ENCODE measurements around the gene PRKG1. TPM values are rescaled to one million over a fixed set of nuclear protein-coding genes. Genes with fewer than 3 reads are reported as not detected.
A peak's percentile ranks its signal among the peaks of the same experiment; 100 is the strongest.

Gene PRKG1
- total RNA-seq, 1 experiment from 2014 or later, result 136 TPM

GRCh38 chr10:51768886-51769465, 694.7 kb downstream of the PRKG1 start:
- in situ Hi-C loops (cut with HindIII; ENCODE audit: low sequenced_read_pairs), result no loop called here
- peak; percentile 6 for DNase-seq (ENCODE audit: low spot score)

GRCh38 chr10:51770709-51771108, 696.4 kb downstream of the PRKG1 start:
- DNase-seq (ENCODE audit: low spot score), result no peak
- in situ Hi-C loops (cut with HindIII; ENCODE audit: low sequenced_read_pairs), result no loop called here

GRCh38 chr10:51772387-51772786, 698.1 kb downstream of the PRKG1 start:
- DNase-seq (ENCODE audit: low spot score), result no peak
- in situ Hi-C loops (cut with HindIII; ENCODE audit: low sequenced_read_pairs), result no loop called here

- no peak for DNase-seq (ENCODE audit: low spot score)
- in situ Hi-C loops (cut with HindIII; ENCODE audit: low sequenced_read_pairs), result no loop called here
Observed at GRCh38 chr10:51773681-51774080, 699.4 kb downstream of the PRKG1 start.

GRCh38 chr10:51783941-51784340, 709.7 kb downstream of the PRKG1 start:
- in situ Hi-C loops (cut with HindIII; ENCODE audit: low sequenced_read_pairs), result no loop called here
- no peak for DNase-seq (ENCODE audit: low spot score)

GRCh38 chr10:51786016-51786683, 711.9 kb downstream of the PRKG1 start:
- DNase-seq (ENCODE audit: low spot score), result no peak
- in situ Hi-C loops (cut with HindIII; ENCODE audit: low sequenced_read_pairs), result no loop called here

GRCh38 chr10:51786684-51787035, 712.4 kb downstream of the PRKG1 start:
- DNase-seq (ENCODE audit: low spot score), result no peak
- in situ Hi-C loops (cut with HindIII; ENCODE audit: low sequenced_read_pairs), result no loop called here

- in situ Hi-C loops (cut with HindIII; ENCODE audit: low sequenced_read_pairs), result no loop called here
- DNase-seq (ENCODE audit: low spot score), result no peak
Observed at GRCh38 chr10:51788273-51788672, 714.0 kb downstream of the PRKG1 start.

- DNase-seq (ENCODE audit: low spot score), result no peak
- in situ Hi-C loops (cut with HindIII; ENCODE audit: low sequenced_read_pairs), result no loop called here
Observed at GRCh38 chr10:51789118-51789517, 714.8 kb downstream of the PRKG1 start.

GRCh38 chr10:51789903-51790302, 715.6 kb downstream of the PRKG1 start:
- DNase-seq (ENCODE audit: low spot score), result no peak
- in situ Hi-C loops (cut with HindIII; ENCODE audit: low sequenced_read_pairs), result no loop called here

GRCh38 chr10:51792678-51793077, 718.4 kb downstream of the PRKG1 start:
- no peak for DNase-seq (ENCODE audit: low spot score)
- in situ Hi-C loops (cut with HindIII; ENCODE audit: low sequenced_read_pairs), result no loop called here

- in situ Hi-C loops (cut with HindIII; ENCODE audit: low sequenced_read_pairs), result no loop called here
- no peak for DNase-seq (ENCODE audit: low spot score)
Observed at GRCh38 chr10:51800121-51800520, 725.8 kb downstream of the PRKG1 start.

GRCh38 chr10:51800725-51801424, 726.6 kb downstream of the PRKG1 start:
- in situ Hi-C loops (cut with HindIII; ENCODE audit: low sequenced_read_pairs), result no loop called here
- DNase-seq (ENCODE audit: low spot score), result no peak

- no peak for DNase-seq (ENCODE audit: low spot score)
- in situ Hi-C loops (cut with HindIII; ENCODE audit: low sequenced_read_pairs), result no loop called here
Observed at GRCh38 chr10:51802030-51802429, 727.7 kb downstream of the PRKG1 start.

- in situ Hi-C loops (cut with HindIII; ENCODE audit: low sequenced_read_pairs), result no loop called here
- no peak for DNase-seq (ENCODE audit: low spot score)
Observed at GRCh38 chr10:51804866-51805265, 730.6 kb downstream of the PRKG1 start.

- DNase-seq (ENCODE audit: low spot score), result no peak
- in situ Hi-C loops (cut with HindIII; ENCODE audit: low sequenced_read_pairs), result no loop called here
Observed at GRCh38 chr10:51806079-51806835, 732.0 kb downstream of the PRKG1 start.

- DNase-seq (ENCODE audit: low spot score), result no peak
- in situ Hi-C loops (cut with HindIII; ENCODE audit: low sequenced_read_pairs), result no loop called here
Observed at GRCh38 chr10:51808187-51808586, 733.9 kb downstream of the PRKG1 start.

GRCh38 chr10:51815723-51816122, 741.4 kb downstream of the PRKG1 start:
- in situ Hi-C loops (cut with HindIII; ENCODE audit: low sequenced_read_pairs), result no loop called here
- no peak for DNase-seq (ENCODE audit: low spot score)

GRCh38 chr10:51821045-51821444, 746.8 kb downstream of the PRKG1 start:
- in situ Hi-C loops (cut with HindIII; ENCODE audit: low sequenced_read_pairs), result no loop called here
- no peak for DNase-seq (ENCODE audit: low spot score)

- in situ Hi-C loops (cut with HindIII; ENCODE audit: low sequenced_read_pairs), result no loop called here
- no peak for DNase-seq (ENCODE audit: low spot score)
Observed at GRCh38 chr10:51821745-51822144, 747.5 kb downstream of the PRKG1 start.

Data from G401 (cell line).